ENCODE data around the gene ZNF320. TPM values are rescaled to one million over a fixed set of nuclear protein-coding genes. Genes with fewer than 3 reads are reported as not detected.

ZNF320 gene
- total RNA-seq, 1 experiment from 2014 or later, result 2.3 TPM

Other genes with a start within 250 kb of the ZNF320 start
- 7.7 and 8.4 TPM in 2 replicates for gene ZNF611, start 162.6 kb downstream of the ZNF320 start, total RNA-seq (2014; rRNA removed; shearing (Covaris generic))
- gene ZNF600, start 110.8 kb downstream of the ZNF320 start, total RNA-seq (2014; rRNA removed; shearing (Covaris generic)), result 8.2 and 8.3 TPM in 2 replicates
- 18.8 and 21.9 TPM in 2 replicates for gene ZNF28, start 76.0 kb downstream of the ZNF320 start, total RNA-seq (2014; rRNA removed; shearing (Covaris generic))
- gene ZNF468, start 40.0 kb downstream of the ZNF320 start, total RNA-seq (2014; rRNA removed; shearing (Covaris generic)), result 14.8 and 22.9 TPM in 2 replicates
- gene ZNF888, start 25.8 kb upstream of the ZNF320 start, total RNA-seq (2014; rRNA removed; shearing (Covaris generic)), result 4.6 and 5.6 TPM in 2 replicates
- 11.4 and 16.4 TPM in 2 replicates for gene ZNF816, start 65.2 kb upstream of the ZNF320 start, total RNA-seq (2014; rRNA removed; shearing (Covaris generic))
- not detected in 2 replicates for gene ERVV-1, start 116.3 kb upstream of the ZNF320 start, total RNA-seq (2014; rRNA removed; shearing (Covaris generic))
- not detected in 2 replicates for gene ERVV-2, start 147.1 kb upstream of the ZNF320 start, total RNA-seq (2014; rRNA removed; shearing (Covaris generic))
- gene ZNF160, start 205.8 kb upstream of the ZNF320 start, total RNA-seq (2014; rRNA removed; shearing (Covaris generic)), result 23.1 and 25.1 TPM in 2 replicates
- 2.9 and 5.0 TPM in 2 replicates for gene ZNF415, start 235.3 kb upstream of the ZNF320 start, total RNA-seq (2014; rRNA removed; shearing (Covaris generic))